ENCODE results near the gene WNT8B.

DNA sequence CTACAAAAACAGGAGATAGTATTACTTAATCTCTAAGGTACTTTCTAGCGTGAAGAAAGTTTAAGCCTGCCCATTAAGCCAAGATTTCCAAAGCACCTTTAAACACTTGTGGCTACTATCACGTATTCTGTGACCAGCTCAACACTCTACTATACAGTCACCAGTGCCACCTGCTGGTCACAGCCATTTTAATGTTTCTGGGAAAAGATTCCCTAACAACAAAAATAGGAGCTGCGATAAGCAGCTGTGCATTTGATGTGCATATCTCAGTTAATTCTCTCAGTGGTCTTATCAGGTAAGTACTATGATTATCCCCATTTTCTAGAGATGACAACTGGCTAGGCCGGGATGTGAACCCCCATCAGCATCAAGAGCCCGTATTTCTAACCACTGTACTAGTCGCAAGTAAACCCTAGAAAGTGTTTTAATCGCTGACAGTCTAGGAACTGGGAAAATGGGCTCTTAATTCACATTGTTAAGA lies 56.0 kb downstream of the WNT8B start:
- TF ChIP-seq CTCF (IDR thresholded peaks at IDR 0.05) (peak; percentile 86), ZFX (IDR thresholded peaks at IDR 0.05; ENCODE audit: borderline replicate concordance) (no peak)

Data from 22Rv1 (cell line).